ENCODE measurements around the gene TOP2A.

The TOP2A gene

GRCh38 chr17:40364121-40364861 lies 53.4 kb downstream of the TOP2A start, which contains the start of gene GJD3:
Gene GJD3, minus strand, starts transcription at chr17:40364737. Its CDS starts 922 bp downstream, at chr17:40363815.
- no peak for DNase-seq (ENCODE audit: low read depth in 2 of 2)
- no peak for TF ChIP-seq CTCF (IDR thresholded peaks at IDR 0.05; ENCODE audit: low read depth, low read length)
- peak within 1 kb of the TSS; percentile 48 to 64 for H3K4me3 ChIP-seq (replicated peaks in 1 of 2; ENCODE audit: low read depth in 2 of 2, low read length in 2 of 2)

GRCh38 chr17:40363111-40363827 lies 54.4 kb downstream of the TOP2A start:
- peak in 1 of 2 donors; percentile 48 for DNase-seq (ENCODE audit: low read depth in 2 of 2)
- TF ChIP-seq CTCF (IDR thresholded peaks at IDR 0.05; ENCODE audit: low read depth, low read length): no peak

GRCh38 chr17:40362696-40363110 lies 55.0 kb downstream of the TOP2A start:
- TF ChIP-seq CTCF (IDR thresholded peaks at IDR 0.05; ENCODE audit: low read depth, low read length): peak; percentile 76
- peak overlapping the region; percentile 54 to 64 for H3K4me3 ChIP-seq (replicated peaks in 1 of 2; ENCODE audit: low read depth in 2 of 2, low read length in 2 of 2)

More at GRCh38 chr17:40363111-40363827, 54.4 kb downstream of the TOP2A start:
- peak overlapping the region; percentile 54 to 64 for H3K4me3 ChIP-seq (replicated peaks in 1 of 2; ENCODE audit: low read depth in 2 of 2, low read length in 2 of 2)

GRCh38 chr17:40361925-40362695 lies 55.6 kb downstream of the TOP2A start:
- no peak for DNase-seq (ENCODE audit: low read depth in 2 of 2)
- no peak for TF ChIP-seq CTCF (IDR thresholded peaks at IDR 0.05; ENCODE audit: low read depth, low read length)
- H3K4me3 ChIP-seq (replicated peaks in 1 of 2; ENCODE audit: low read depth in 2 of 2, low read length in 2 of 2): peak overlapping the region; percentile 22 to 64

More at GRCh38 chr17:40362696-40363110, 55.0 kb downstream of the TOP2A start:
- peak; percentile 76 to 79 for DNase-seq (ENCODE audit: low read depth in 2 of 2)

GRCh38 chr17:40361063-40361924 lies 56.4 kb downstream of the TOP2A start:
- no peak for TF ChIP-seq CTCF (IDR thresholded peaks at IDR 0.05; ENCODE audit: low read depth, low read length)
- no peak for DNase-seq (ENCODE audit: low read depth in 2 of 2)
- H3K4me3 ChIP-seq (replicated peaks in 1 of 2; ENCODE audit: low read depth in 2 of 2, low read length in 2 of 2): no peak overlapping the region

GRCh38 chr17:40360091-40360490 lies 57.6 kb downstream of the TOP2A start:
- no peak overlapping the region for H3K4me3 ChIP-seq (replicated peaks in 1 of 2; ENCODE audit: low read depth in 2 of 2, low read length in 2 of 2)
- DNase-seq (ENCODE audit: low read depth in 2 of 2): no peak
- no peak for TF ChIP-seq CTCF (IDR thresholded peaks at IDR 0.05; ENCODE audit: low read depth, low read length)
